PC-3 (cell line): Measurements from ENCODE around the gene CSRNP3. TPM values are rescaled to one million over a fixed set of nuclear protein-coding genes. Genes with fewer than 3 reads are reported as not detected.

ENCODE experiments used
- ATAC-seq: fragments of 200-7000 bp; cut with Tn5 transposase; 2 replicates; pipeline ENCODE4 v1.9.1; 2020; ENCODE audit warnings: mild to moderate bottlenecking, moderate library complexity
- BruUV-seq: library from RNA; stranded (reverse); fragments of 400-500 nt; replicated peaks from 2 replicates; lab custom pipeline; 2021; lab: Mats Ljungman, UMichigan
- CTCF ChIA-PET: fragments of 300-600 bp; sonication (Branson Sonifier 250); formaldehyde crosslinking; loops from one replicate; lab custom pipeline; 2022; ENCODE audit warnings: antibody characterized with exemption; lab: Charles Lee
- POLR2A ChIA-PET: fragments of 300-600 bp; sonication (Branson Sonifier 250); formaldehyde crosslinking; loops from one replicate; lab custom pipeline; 2022; ENCODE audit warnings: antibody characterized with exemption; ENCODE audit not compliant: unreplicated experiment; lab: Charles Lee
- DNase-seq: peaks from one replicate; pipeline ENCODE4 v3.0.0-alpha.2; 2015
- H2AFZ ChIP-seq: fragments of 300-600 bp; sonication (generic); 2 replicates; pipeline ENCODE4 v1.6.0; 2016; ENCODE audit warnings: antibody characterized with exemption, low read length
- H3F3A ChIP-seq: fragments of 300-600 bp; sonication (generic); one replicate; pipeline ENCODE4 v1.6.0; 2017; ENCODE audit warnings: antibody characterized with exemption, low read length, control low read depth, mild to moderate bottlenecking; ENCODE audit not compliant: unreplicated experiment
- H3K27ac ChIP-seq: fragments of 300-600 bp; sonication (generic); 2 replicates; pipeline ENCODE4 v1.5.1; 2016; ENCODE audit warnings: mild to moderate bottlenecking, low read length
- H3K27me3 ChIP-seq: fragments of 300-600 bp; sonication (generic); 2 replicates; pipeline ENCODE4 v1.6.1; 2016; ENCODE audit warnings: low read length, mixed read lengths
- H3K36me3 ChIP-seq: fragments of 300-600 bp; sonication (generic); 2 replicates; pipeline ENCODE4 v1.6.1; 2016; ENCODE audit warnings: low read depth, mixed run types, low read length, mixed read lengths
- H3K4me1 ChIP-seq: fragments of 300-600 bp; sonication (generic); 2 replicates; pipeline ENCODE4 v1.5.1; 2016; ENCODE audit warnings: low read length; ENCODE audit not compliant: insufficient read depth
- H3K4me2 ChIP-seq: fragments of 300-600 bp; sonication (generic); 2 replicates; pipeline ENCODE4 v1.6.0; 2016; ENCODE audit warnings: low read length
- H3K4me3 ChIP-seq: fragments of 300-600 bp; sonication (generic); 2 replicates; pipeline ENCODE4 v1.5.1; 2016; ENCODE audit warnings: mild to moderate bottlenecking, low read length, mixed read lengths
- H3K79me2 ChIP-seq: fragments of 300-600 bp; sonication (generic); 2 replicates; pipeline ENCODE4 v1.6.1; 2017; ENCODE audit warnings: low read length, mixed read lengths
- H3K9ac ChIP-seq: fragments of 300-600 bp; sonication (generic); 2 replicates; pipeline ENCODE4 v1.6.0; 2016; ENCODE audit warnings: mild to moderate bottlenecking, low read length
- H3K9me2 ChIP-seq: fragments of 300-600 bp; sonication (generic); replicated peaks from 2 replicates; pipeline ENCODE4 v1.6.1; 2016; ENCODE audit warnings: mixed run types, low read length, mixed read lengths
- H3K9me3 ChIP-seq: fragments of 300-600 bp; sonication (generic); 2 replicates; pipeline ENCODE4 v1.6.1; 2016; ENCODE audit warnings: low read length, mixed read lengths
- H4K20me1 ChIP-seq: fragments of 300-600 bp; sonication (generic); 2 replicates; pipeline ENCODE4 v1.6.1; 2016; ENCODE audit warnings: low read length, mixed read lengths
- EZH2 ChIP-seq: fragments of 300-600 bp; sonication (generic); IDR thresholded peaks from one replicate; pipeline ENCODE4 v1.6.1; 2017; ENCODE audit warnings: antibody characterized with exemption, mild to moderate bottlenecking, low read length; ENCODE audit not compliant: unreplicated experiment
- EZH2phosphoT487 ChIP-seq: fragments of 300-600 bp; sonication (generic); IDR thresholded peaks from 2 replicates; pipeline ENCODE4 v1.6.1; 2018; ENCODE audit warnings: mild to moderate bottlenecking, antibody characterized with exemption, low read length, borderline replicate concordance
- intact Hi-C: fragments of 100-400 bp; cut with micrococcal nuclease; formaldehyde crosslinking; loops from 2 replicates; pipeline ENCODE4 v1.9.0; 2023
- total RNA-seq: library from RNA; depleted of rRNA; stranded (reverse); fragments of >200 nt; gene quantifications from 2 replicates; pipeline ENCODE4 v1.2.3, GENCODE V29; 2014
- TF ChIP-seq, protein P1 (sequence below): fragments of 300-600 bp; sonication (generic); conservative IDR thresholded peaks from 2 replicates; pipeline ENCODE4 v1.5.1; 2017; ENCODE audit warnings: antibody characterized with exemption, low read depth, mild to moderate bottlenecking, low read length

CSRNP3 gene
- total RNA-seq, 1 experiment from 2014 or later: 2.2 TPM

DNA sequence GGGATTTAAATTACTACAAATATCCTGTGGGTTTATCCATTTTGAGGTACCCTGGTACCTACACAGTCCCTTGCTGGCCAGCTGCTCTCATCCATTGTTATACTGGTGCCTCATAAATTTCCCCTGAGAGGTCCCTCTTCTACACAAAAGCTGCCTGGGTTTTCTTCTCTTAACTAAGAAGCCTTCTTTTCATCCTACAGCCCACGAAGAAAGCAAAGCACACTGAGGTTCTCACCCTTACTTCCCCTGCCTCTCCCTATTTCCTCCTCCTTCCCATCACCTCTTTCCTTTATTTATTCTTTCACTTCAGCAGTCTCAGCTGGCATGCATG is 154.9 kb downstream of the CSRNP3 start:
- TF ChIP-seq EZH2: no peak
- no peak for TF ChIP-seq EZH2phosphoT487
- TF ChIP-seq, protein P1, sequence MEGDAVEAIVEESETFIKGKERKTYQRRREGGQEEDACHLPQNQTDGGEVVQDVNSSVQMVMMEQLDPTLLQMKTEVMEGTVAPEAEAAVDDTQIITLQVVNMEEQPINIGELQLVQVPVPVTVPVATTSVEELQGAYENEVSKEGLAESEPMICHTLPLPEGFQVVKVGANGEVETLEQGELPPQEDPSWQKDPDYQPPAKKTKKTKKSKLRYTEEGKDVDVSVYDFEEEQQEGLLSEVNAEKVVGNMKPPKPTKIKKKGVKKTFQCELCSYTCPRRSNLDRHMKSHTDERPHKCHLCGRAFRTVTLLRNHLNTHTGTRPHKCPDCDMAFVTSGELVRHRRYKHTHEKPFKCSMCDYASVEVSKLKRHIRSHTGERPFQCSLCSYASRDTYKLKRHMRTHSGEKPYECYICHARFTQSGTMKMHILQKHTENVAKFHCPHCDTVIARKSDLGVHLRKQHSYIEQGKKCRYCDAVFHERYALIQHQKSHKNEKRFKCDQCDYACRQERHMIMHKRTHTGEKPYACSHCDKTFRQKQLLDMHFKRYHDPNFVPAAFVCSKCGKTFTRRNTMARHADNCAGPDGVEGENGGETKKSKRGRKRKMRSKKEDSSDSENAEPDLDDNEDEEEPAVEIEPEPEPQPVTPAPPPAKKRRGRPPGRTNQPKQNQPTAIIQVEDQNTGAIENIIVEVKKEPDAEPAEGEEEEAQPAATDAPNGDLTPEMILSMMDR: no peak
- Histone ChIP-seq H3K27ac (no peak overlapping the region), H2AFZ (no peak overlapping the region), H3K9me3 (no peaks in the 10 kb centered on the region), H3K9ac (no peak overlapping the region), H3K4me2 (no peak overlapping the region), H4K20me1 (no peaks in the 10 kb centered on the region), H3F3A (no peaks in the 10 kb centered on the region), H3K36me3 (no peaks in the 10 kb centered on the region), H3K27me3 (no peaks in the 10 kb centered on the region), H3K4me1 (peaks cover 14% of the 10 kb centered on the region), H3K79me2 (no peaks in the 10 kb centered on the region), H3K4me3 (no peak overlapping the region), H3K9me2 (no peaks in the 10 kb centered on the region)
- CTCF ChIA-PET: no interaction called here
- no peak for DNase-seq
- intact Hi-C loops: loop anchor here (5.0 kb wide), 2 partner anchors 153 to 222 kb away; no protein-coding TSS in a partner anchor
- POLR2A ChIA-PET: no interaction called here
- no peak for ATAC-seq
- no TSS peak for BruUV-seq

DNA sequence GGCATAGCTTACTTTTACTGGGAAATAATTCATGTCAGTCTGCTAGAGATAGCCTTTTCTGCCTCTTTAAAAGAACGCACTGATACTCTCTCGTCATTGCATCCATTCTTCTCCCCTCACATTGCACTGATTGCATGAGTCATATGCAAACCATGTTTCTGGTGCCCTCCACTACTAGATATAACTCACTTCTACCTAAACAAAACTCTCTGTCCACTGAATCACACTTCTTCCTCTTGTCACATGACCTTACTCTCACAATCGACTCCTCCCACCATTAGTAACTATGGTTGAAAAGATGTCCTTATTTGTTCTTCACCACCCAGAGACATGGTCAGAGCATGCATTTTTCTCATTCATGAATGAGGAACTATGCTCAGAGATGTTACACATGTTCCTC is 158.0 kb downstream of the CSRNP3 start:
- no peaks in the 10 kb centered on the region for H4K20me1 ChIP-seq
- H3K36me3 ChIP-seq: no peaks in the 10 kb centered on the region
- ChIA-PET POLR2A (no interaction called here), CTCF (no interaction called here)
- no peaks in the 10 kb centered on the region for H3K27me3 ChIP-seq
- no peaks in the 10 kb centered on the region for H3F3A ChIP-seq
- H3K9me2 ChIP-seq: no peaks in the 10 kb centered on the region
- no peak overlapping the region for H3K4me3 ChIP-seq
- intact Hi-C loops: no loop called here
- ATAC-seq (no peak; the same call in 1 of the 2 replicates), DNase-seq (peak; percentile 43)
- no peaks in the 10 kb centered on the region for H3K79me2 ChIP-seq
- H3K9ac ChIP-seq: no peak overlapping the region
- no peak overlapping the region for H3K4me2 ChIP-seq
- TF ChIP-seq EZH2phosphoT487 (no peak), EZH2 (no peak)
- TF ChIP-seq, protein P1: no peak
- no peak overlapping the region for H3K27ac ChIP-seq
- H3K9me3 ChIP-seq: no peaks in the 10 kb centered on the region
- H2AFZ ChIP-seq: no peak overlapping the region
- BruUV-seq: no TSS peak
- no peaks in the 10 kb centered on the region for H3K4me1 ChIP-seq

DNA sequence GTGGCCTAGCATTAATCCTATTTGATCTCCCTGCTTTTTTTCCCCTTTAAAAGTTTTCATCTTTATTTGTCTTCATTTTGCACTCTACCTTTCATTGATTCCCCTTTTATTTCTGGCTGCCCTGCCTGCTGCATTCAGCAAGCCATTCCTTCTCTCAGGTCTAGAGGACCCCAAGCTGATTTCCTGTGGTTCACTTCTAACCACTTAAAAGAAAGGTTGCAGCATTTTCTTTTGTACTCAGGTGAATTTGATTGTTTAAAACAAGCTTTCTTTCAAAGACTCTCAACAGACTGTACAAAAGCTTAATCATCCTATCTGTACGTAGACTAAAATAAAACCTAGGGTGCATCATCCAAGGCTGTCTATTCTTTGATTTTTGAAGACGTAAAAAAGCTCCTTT is 160.3 kb downstream of the CSRNP3 start:
- no peaks in the 10 kb centered on the region for H3K4me1 ChIP-seq
- no peaks in the 10 kb centered on the region for H3K9me3 ChIP-seq
- intact Hi-C loops: no loop called here
- TF ChIP-seq, protein P1: no peak
- TF ChIP-seq EZH2 (no peak), EZH2phosphoT487 (no peak)
- no peaks in the 10 kb centered on the region for H3K36me3 ChIP-seq
- no peak overlapping the region for H2AFZ ChIP-seq
- CTCF ChIA-PET: no interaction called here
- no peak overlapping the region for H3K4me2 ChIP-seq
- POLR2A ChIA-PET: interaction anchor here (0.5 kb wide), 1 partner anchor 256 kb away, joined by 3 read pairs; no protein-coding TSS in a partner anchor
- H3F3A ChIP-seq: no peaks in the 10 kb centered on the region
- no peaks in the 10 kb centered on the region for H4K20me1 ChIP-seq
- no peaks in the 10 kb centered on the region for H3K27me3 ChIP-seq
- no TSS peak for BruUV-seq
- ATAC-seq (no peak), DNase-seq (no peak)
- H3K9ac ChIP-seq: no peak overlapping the region
- no peaks in the 10 kb centered on the region for H3K9me2 ChIP-seq
- no peaks in the 10 kb centered on the region for H3K79me2 ChIP-seq
- no peak overlapping the region for H3K27ac ChIP-seq
- H3K4me3 ChIP-seq: no peak overlapping the region
